Measurements from ENCODE around the gene POLR2M.

DNA sequence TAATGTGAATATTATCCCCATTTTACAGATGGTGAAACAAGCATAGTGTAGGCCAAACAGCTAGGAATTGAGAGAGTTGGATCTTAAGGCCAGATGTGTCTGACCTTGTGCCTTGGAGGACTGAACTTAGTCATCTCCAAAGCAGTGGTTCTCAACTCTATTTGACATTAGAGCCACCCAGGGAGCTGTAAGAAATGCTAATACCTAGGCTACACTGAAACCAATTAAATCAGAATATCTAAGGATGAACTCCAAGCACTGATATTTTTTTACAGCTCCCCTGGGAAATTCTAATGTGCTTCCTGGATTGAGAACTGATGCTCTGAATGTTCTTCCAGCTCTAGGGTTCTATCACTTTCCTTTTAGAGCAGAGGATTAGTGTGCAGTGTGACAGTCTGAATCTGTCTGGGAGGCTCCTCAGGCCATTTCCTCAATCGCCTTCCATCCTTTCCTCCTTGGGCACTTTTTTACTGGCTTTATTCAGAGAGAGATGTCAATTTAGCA, 32.3 kb downstream of the POLR2M start:
- TF ChIP-seq, protein P1, sequence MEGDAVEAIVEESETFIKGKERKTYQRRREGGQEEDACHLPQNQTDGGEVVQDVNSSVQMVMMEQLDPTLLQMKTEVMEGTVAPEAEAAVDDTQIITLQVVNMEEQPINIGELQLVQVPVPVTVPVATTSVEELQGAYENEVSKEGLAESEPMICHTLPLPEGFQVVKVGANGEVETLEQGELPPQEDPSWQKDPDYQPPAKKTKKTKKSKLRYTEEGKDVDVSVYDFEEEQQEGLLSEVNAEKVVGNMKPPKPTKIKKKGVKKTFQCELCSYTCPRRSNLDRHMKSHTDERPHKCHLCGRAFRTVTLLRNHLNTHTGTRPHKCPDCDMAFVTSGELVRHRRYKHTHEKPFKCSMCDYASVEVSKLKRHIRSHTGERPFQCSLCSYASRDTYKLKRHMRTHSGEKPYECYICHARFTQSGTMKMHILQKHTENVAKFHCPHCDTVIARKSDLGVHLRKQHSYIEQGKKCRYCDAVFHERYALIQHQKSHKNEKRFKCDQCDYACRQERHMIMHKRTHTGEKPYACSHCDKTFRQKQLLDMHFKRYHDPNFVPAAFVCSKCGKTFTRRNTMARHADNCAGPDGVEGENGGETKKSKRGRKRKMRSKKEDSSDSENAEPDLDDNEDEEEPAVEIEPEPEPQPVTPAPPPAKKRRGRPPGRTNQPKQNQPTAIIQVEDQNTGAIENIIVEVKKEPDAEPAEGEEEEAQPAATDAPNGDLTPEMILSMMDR (IDR thresholded peaks at IDR 0.05; ENCODE audit: insufficient read depth, low read length, poor library complexity, severe bottlenecking) = no peak
- no peak for TF ChIP-seq EZH2phosphoT487 (conservative IDR thresholded peaks at IDR 0.05; ENCODE audit: low read length)

Data from SU-DHL-6 (cell line).